Measurements from ENCODE around the gene FA2H. TPM values are rescaled to one million over a fixed set of nuclear protein-coding genes. Genes with fewer than 3 reads are reported as not detected.

FA2H gene
- total RNA-seq, 4 donors from 2014 or later = 0.41 TPM; not detected in 3

GRCh38 chr16:74745109-74745615, 29.5 kb downstream of the FA2H start:
- DNase-seq (no peak), ATAC-seq (no peak)
- no peak overlapping the region for H3K27ac ChIP-seq
- no peaks in the 10 kb centered on the region for H3K9me3 ChIP-seq
- H3K4me1 ChIP-seq = no peaks in the 10 kb centered on the region
- H3K36me3 ChIP-seq = no peaks in the 10 kb centered on the region
- intact Hi-C loops (cut with DNase I; ENCODE audit: low total_unique reads) (no loop called here), in situ Hi-C loops (cut with MboI; ENCODE audit: low sequenced_read_pairs in 4 of 4) (no loop called here)
- TF ChIP-seq POLR2A (IDR thresholded peaks at IDR 0.05) = no peak
- TF ChIP-seq, protein P1, sequence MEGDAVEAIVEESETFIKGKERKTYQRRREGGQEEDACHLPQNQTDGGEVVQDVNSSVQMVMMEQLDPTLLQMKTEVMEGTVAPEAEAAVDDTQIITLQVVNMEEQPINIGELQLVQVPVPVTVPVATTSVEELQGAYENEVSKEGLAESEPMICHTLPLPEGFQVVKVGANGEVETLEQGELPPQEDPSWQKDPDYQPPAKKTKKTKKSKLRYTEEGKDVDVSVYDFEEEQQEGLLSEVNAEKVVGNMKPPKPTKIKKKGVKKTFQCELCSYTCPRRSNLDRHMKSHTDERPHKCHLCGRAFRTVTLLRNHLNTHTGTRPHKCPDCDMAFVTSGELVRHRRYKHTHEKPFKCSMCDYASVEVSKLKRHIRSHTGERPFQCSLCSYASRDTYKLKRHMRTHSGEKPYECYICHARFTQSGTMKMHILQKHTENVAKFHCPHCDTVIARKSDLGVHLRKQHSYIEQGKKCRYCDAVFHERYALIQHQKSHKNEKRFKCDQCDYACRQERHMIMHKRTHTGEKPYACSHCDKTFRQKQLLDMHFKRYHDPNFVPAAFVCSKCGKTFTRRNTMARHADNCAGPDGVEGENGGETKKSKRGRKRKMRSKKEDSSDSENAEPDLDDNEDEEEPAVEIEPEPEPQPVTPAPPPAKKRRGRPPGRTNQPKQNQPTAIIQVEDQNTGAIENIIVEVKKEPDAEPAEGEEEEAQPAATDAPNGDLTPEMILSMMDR (IDR thresholded peaks at IDR 0.05 in 4 of 5, conservative IDR thresholded peaks at IDR 0.05 in 1 of 5) = no peak
- H3K27me3 ChIP-seq = peaks cover 0 to 3% (median 0%) of the 10 kb centered on the region in 3 donors
- H3K4me3 ChIP-seq = no peak overlapping the region

- H3K27ac ChIP-seq = no peak overlapping the region
- H3K4me1 ChIP-seq = no peaks in the 10 kb centered on the region
- DNase-seq (no peak), ATAC-seq (no peak)
- H3K4me3 ChIP-seq = no peak overlapping the region
- TF ChIP-seq, protein P1 (IDR thresholded peaks at IDR 0.05 in 4 of 5, conservative IDR thresholded peaks at IDR 0.05 in 1 of 5) = no peak
- no peak for TF ChIP-seq POLR2A (IDR thresholded peaks at IDR 0.05)
- no peaks in the 10 kb centered on the region for H3K9me3 ChIP-seq
- intact Hi-C loops (cut with DNase I; ENCODE audit: low total_unique reads) (no loop called here), in situ Hi-C loops (cut with MboI; ENCODE audit: low sequenced_read_pairs in 4 of 4) (no loop called here)
- peaks cover 0 to 3% (median 0%) of the 10 kb centered on the region in 3 donors for H3K27me3 ChIP-seq
- H3K36me3 ChIP-seq = no peaks in the 10 kb centered on the region
These were observed 30.1 kb downstream of the FA2H start for GRCh38 chr16:74744566-74744965.

GRCh38 chr16:74743668-74744299, 30.8 kb downstream of the FA2H start:
- Histone ChIP-seq H3K27ac (no peak overlapping the region), H3K36me3 (no peaks in the 10 kb centered on the region), H3K4me3 (no peak overlapping the region), H3K9me3 (no peaks in the 10 kb centered on the region), H3K4me1 (no peaks in the 10 kb centered on the region), H3K27me3 (peaks cover 0 to 3% (median 0%) of the 10 kb centered on the region in 3 donors)
- TF ChIP-seq, protein P1 (IDR thresholded peaks at IDR 0.05 in 4 of 5, conservative IDR thresholded peaks at IDR 0.05 in 1 of 5) = no peak
- no peak for TF ChIP-seq POLR2A (IDR thresholded peaks at IDR 0.05)
- DNase-seq = no peak
- in situ Hi-C loops (cut with MboI; ENCODE audit: low sequenced_read_pairs in 4 of 4) = no loop called here
- no peak for ATAC-seq
- intact Hi-C loops (cut with DNase I; ENCODE audit: low total_unique reads) = no loop called here

DNA sequence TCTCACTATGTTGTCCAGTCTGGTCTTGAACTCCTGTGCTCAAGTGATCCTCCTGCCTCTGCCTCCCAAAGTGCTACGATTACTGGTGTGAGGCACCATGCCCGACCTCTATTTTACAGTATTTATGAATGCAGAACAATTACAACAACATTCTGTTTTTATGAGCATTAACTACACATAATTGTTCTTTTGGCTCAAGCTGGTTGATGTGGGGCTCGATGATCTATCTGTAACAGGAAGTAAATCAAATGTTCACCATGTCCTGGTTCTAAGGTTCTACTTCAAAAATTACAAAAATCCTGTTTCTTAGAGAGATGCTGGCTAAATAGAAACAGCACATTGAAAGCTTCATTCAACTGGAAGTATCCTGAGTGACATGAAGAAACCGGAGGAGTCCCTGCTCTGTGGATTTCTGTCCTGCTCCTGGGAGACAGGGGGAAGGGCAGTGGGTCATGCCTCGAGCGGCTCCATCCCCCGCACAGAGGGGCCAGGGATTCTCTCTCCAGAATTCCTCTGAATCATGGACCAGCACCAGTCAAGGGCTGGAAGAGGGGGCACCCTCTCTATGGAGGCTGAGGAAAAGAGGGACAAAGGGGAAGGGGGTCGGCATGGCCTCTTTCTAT, 31.5 kb downstream of the FA2H start:
- intact Hi-C loops (cut with DNase I; ENCODE audit: low total_unique reads) = no loop called here
- Histone ChIP-seq H3K4me1 (no peaks in the 10 kb centered on the region), H3K27ac (no peak overlapping the region), H3K4me3 (no peak overlapping the region), H3K36me3 (no peaks in the 10 kb centered on the region), H3K27me3 (peaks cover 0 to 3% (median 0%) of the 10 kb centered on the region in 3 donors), H3K9me3 (no peaks in the 10 kb centered on the region)
- no peak for TF ChIP-seq POLR2A (IDR thresholded peaks at IDR 0.05)
- TF ChIP-seq, protein P1 (IDR thresholded peaks at IDR 0.05 in 4 of 5, conservative IDR thresholded peaks at IDR 0.05 in 1 of 5) = no peak
- DNase-seq = no peak
- no peak for ATAC-seq
- in situ Hi-C loops (cut with MboI; ENCODE audit: low sequenced_read_pairs in 4 of 4) = no loop called here

Data from gastrocnemius medialis (tissue), 4 donors.